Fibroblast of lung (primary cell): ENCODE measurements around the gene SLC24A3.

Experiments
- EZH2 ChIP-seq: IDR thresholded peaks from 2 replicates; pipeline ENCODE4 v1.5.1; 2012; ENCODE audit warnings: low read length, control low read depth, mild to moderate bottlenecking; ENCODE audit errors: missing control alignments
- TF ChIP-seq, protein P1 (sequence below), 2 donors: IDR thresholded peaks in 1 of 2; conservative IDR thresholded peaks in 1 of 2; 1 replicate in 1 of 2; 2 replicates in 1 of 2; pipeline ENCODE4 v1.5.1; 2011 to 2012; ENCODE audit warnings: low read length in 2 of 2, control low read depth in 1 of 2, inconsistent platforms in 1 of 2, low read depth in 1 of 2, mild to moderate bottlenecking in 1 of 2

DNA sequence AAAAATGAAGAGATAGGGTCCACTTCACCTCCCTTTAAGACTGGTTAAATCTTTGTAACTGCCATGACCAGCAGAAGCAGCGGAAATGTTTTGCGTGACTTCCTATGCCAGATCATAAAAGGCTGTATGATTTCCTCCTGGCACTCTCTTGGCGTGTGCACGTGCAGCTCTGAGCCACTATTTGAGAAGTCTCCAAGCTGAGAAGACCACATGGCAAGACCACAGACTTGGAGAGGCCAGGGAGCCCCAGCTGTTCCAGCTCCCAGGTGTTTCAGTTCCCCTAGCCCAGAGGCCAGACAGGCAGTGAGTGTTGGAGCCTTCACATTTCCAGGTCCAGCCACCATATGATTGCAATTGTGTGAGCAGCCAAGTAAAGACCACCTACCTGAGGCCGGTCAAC lies 286.3 kb downstream of the SLC24A3 start:
- TF ChIP-seq, protein P1, sequence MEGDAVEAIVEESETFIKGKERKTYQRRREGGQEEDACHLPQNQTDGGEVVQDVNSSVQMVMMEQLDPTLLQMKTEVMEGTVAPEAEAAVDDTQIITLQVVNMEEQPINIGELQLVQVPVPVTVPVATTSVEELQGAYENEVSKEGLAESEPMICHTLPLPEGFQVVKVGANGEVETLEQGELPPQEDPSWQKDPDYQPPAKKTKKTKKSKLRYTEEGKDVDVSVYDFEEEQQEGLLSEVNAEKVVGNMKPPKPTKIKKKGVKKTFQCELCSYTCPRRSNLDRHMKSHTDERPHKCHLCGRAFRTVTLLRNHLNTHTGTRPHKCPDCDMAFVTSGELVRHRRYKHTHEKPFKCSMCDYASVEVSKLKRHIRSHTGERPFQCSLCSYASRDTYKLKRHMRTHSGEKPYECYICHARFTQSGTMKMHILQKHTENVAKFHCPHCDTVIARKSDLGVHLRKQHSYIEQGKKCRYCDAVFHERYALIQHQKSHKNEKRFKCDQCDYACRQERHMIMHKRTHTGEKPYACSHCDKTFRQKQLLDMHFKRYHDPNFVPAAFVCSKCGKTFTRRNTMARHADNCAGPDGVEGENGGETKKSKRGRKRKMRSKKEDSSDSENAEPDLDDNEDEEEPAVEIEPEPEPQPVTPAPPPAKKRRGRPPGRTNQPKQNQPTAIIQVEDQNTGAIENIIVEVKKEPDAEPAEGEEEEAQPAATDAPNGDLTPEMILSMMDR (conservative IDR thresholded peaks at IDR 0.05 in 1 of 2, IDR thresholded peaks at IDR 0.05 in 1 of 2; ENCODE audit: low read depth in 1 of 2, low read length in 2 of 2): no peak
- TF ChIP-seq EZH2: no peak
